HepG2 (cell line): ENCODE data around the gene INAFM1. TPM values are rescaled to one million over a fixed set of nuclear protein-coding genes. Genes with fewer than 3 reads are reported as not detected.

Source experiments
- CHCHD3 ChIP-seq: sonication (generic); formaldehyde crosslinking; IDR thresholded peaks from 2 replicates; pipeline ENCODE4 v1.8.0; 2022; ENCODE audit warnings: mild to moderate bottlenecking, missing genetic modification reagents, moderate library complexity
- FOXJ3 ChIP-seq: sonication (generic); formaldehyde crosslinking; IDR thresholded peaks from 2 replicates; pipeline ENCODE4 v1.4.0; 2020; ENCODE audit warnings: missing genetic modification reagents, mild to moderate bottlenecking, borderline replicate concordance
- FOXO1 ChIP-seq: sonication (generic); formaldehyde crosslinking; IDR thresholded peaks from 2 replicates; pipeline ENCODE4 v1.4.0; 2020; ENCODE audit warnings: missing genetic modification reagents
- HDAC2 ChIP-seq: sonication (generic); formaldehyde crosslinking; IDR thresholded peaks from 2 replicates; pipeline ENCODE4 v1.4.0; 2020; ENCODE audit warnings: missing genetic modification reagents
- MAZ ChIP-seq, 2 experiments: sonication (generic) in 1 of 2; formaldehyde crosslinking in 1 of 2; IDR thresholded peaks; 2 replicates each; pipeline versions ENCODE4 v1.5.0 to v1.6.1; 2012 to 2020; ENCODE audit warnings: low read depth in 2 of 2, mild to moderate bottlenecking in 2 of 2, borderline replicate concordance in 1 of 2, improper control_type of control experiment in 1 of 2, low read length in 1 of 2, missing genetic modification reagents in 1 of 2, moderate library complexity in 1 of 2
- MYC ChIP-seq: sonication (generic); formaldehyde crosslinking; IDR thresholded peaks from 2 replicates; pipeline ENCODE4 v1.9.0; 2021; ENCODE audit warnings: missing genetic modification reagents, borderline replicate concordance
- NFIC ChIP-seq: IDR thresholded peaks from 2 replicates; pipeline ENCODE4 v1.6.1; 2012; ENCODE audit warnings: mild to moderate bottlenecking, low read length, inconsistent platforms
- REPIN1 ChIP-seq: sonication (generic); formaldehyde crosslinking; IDR thresholded peaks from 2 replicates; pipeline ENCODE4 v1.8.0; 2022; ENCODE audit warnings: missing genetic modification reagents, low read depth, mild to moderate bottlenecking, borderline replicate concordance
- SKI ChIP-seq: fragments of 450-650 bp; IDR thresholded peaks from one replicate; pipeline ENCODE4 v1.6.1; 2018; ENCODE audit warnings: mild to moderate bottlenecking; ENCODE audit not compliant: partially characterized antibody
- SNRNP70 ChIP-seq: fragments of 200-400 bp; formaldehyde crosslinking; IDR thresholded peaks from 2 replicates; pipeline ENCODE4 v1.6.1; 2017; ENCODE audit warnings: mild to moderate bottlenecking, low read depth, low read length, moderate library complexity
- SP5 ChIP-seq: IDR thresholded peaks from 2 replicates; pipeline ENCODE4 v1.6.1; 2016; ENCODE audit warnings: low read depth, borderline replicate concordance
- SSRP1 ChIP-seq: IDR thresholded peaks from 2 replicates; pipeline ENCODE4 v1.6.1; 2016; ENCODE audit warnings: control low read depth
- YEATS2 ChIP-seq: sonication (generic); formaldehyde crosslinking; IDR thresholded peaks from 2 replicates; pipeline ENCODE4 v1.4.0; 2020; ENCODE audit warnings: missing genetic modification reagents, borderline replicate concordance
- ZBTB1 ChIP-seq: sonication (generic); formaldehyde crosslinking; IDR thresholded peaks from 2 replicates; pipeline ENCODE4 v1.4.0; 2020; ENCODE audit warnings: missing genetic modification reagents, borderline replicate concordance
- ZNF552 ChIP-seq: sonication (generic); formaldehyde crosslinking; IDR thresholded peaks from 2 replicates; pipeline ENCODE4 v1.9.0; 2022; ENCODE audit warnings: missing genetic modification reagents, mild to moderate bottlenecking, borderline replicate concordance
- polyA plus RNA-seq, 8 experiments: library from polyadenylated mRNA; depleted of rRNA in 3 of 8; stranded (reverse) in 7 of 8; unstranded in 1 of 8; fragments of >200 nt; fragmentation: Illumina TruSeq in 4 of 8; extraction: Trizol in 4 of 8; gene quantifications; 2 replicates each; pipeline versions ENCODE4 v1.2.1 to v1.2.3, GENCODE V29; 2011 to 2016; ENCODE audit warnings: low read depth in 4 of 8, missing spikeins in 1 of 8, mixed read lengths in 1 of 8; ENCODE audit not compliant: insufficient read depth in 1 of 8
- total RNA-seq, 5 experiments: library from RNA; depleted of rRNA; stranded (reverse); fragments of >200 nt; fragmentation: Illumina TruSeq; extraction: Trizol; gene quantifications; 2 replicates each; pipeline ENCODE4 v1.2.3, GENCODE V29; 2016; ENCODE audit warnings: low read depth in 1 of 5
- TF ChIP-seq, protein P1 (sequence below): sonication (generic); formaldehyde crosslinking; IDR thresholded peaks from 2 replicates; pipeline ENCODE4 v1.4.0; 2020; ENCODE audit warnings: missing genetic modification reagents
- TF ChIP-seq, protein P2 (sequence below): sonication (generic); formaldehyde crosslinking; IDR thresholded peaks from 2 replicates; pipeline ENCODE4 v1.4.0; 2020; ENCODE audit warnings: missing genetic modification reagents
- TF ChIP-seq, protein P3 (sequence below): IDR thresholded peaks from 2 replicates; pipeline ENCODE4 v1.6.1; 2012; ENCODE audit warnings: low read depth, low read length, improper control_type of control experiment
- TF ChIP-seq, protein P4 (sequence below): sonication (generic); formaldehyde crosslinking; IDR thresholded peaks from 2 replicates; pipeline ENCODE4 v1.4.0; 2020; ENCODE audit warnings: missing genetic modification reagents; ENCODE audit errors: not compliant biosample characterization
- TF ChIP-seq, protein P5 (sequence below): sonication (generic); IDR thresholded peaks from 2 replicates; pipeline ENCODE4 v1.6.1; 2016; ENCODE audit warnings: low read depth, borderline replicate concordance

The INAFM1 gene
- total and polyA plus RNA-seq, 2 of the 13 experiments (the other 11 are each of a cell fraction or from before 2014, with no cell fraction given), result 0.88 to 1.9 TPM

DNA sequence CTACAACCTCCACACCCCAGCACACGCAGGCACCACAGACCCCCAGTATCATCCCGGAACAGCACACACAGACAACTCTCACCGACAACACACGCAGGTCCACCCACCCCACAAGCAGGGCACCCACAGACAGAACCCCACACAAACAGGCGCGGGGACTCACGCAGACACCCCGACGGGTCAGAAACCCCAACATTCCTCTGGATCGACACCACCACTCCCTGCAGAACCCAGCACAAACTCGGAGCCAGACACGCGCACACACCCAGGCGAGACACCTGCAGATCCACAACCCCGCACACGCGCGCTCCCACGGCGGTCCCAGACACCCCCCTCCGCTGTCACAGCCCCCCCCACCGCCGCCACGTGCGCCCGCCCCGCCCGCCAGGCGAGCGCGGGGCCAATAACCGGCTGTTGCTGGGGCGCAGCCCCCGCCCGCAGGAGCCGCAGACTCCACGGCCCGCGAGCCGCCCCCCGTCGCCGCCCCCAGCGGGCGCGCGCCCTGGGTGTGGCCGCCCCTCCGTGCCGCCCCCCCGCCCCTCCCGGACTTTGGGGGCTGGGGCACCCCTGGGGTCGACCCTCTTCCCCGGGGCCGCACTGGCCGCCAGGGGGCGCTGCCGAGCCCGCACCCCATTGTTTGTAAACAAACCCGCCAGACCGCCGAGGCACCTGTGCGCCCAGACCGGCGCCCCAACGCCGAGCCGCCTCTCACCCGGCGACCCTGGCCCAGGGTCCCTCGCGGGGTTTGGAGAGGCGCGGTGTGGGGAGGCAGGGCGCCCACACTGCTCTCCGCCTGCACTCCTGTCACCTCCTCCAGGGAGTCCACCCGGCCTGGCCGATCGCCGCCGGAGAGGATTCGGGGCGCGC is 44.4 kb upstream of the INAFM1 start (continued):
- TF ChIP-seq, protein P1, sequence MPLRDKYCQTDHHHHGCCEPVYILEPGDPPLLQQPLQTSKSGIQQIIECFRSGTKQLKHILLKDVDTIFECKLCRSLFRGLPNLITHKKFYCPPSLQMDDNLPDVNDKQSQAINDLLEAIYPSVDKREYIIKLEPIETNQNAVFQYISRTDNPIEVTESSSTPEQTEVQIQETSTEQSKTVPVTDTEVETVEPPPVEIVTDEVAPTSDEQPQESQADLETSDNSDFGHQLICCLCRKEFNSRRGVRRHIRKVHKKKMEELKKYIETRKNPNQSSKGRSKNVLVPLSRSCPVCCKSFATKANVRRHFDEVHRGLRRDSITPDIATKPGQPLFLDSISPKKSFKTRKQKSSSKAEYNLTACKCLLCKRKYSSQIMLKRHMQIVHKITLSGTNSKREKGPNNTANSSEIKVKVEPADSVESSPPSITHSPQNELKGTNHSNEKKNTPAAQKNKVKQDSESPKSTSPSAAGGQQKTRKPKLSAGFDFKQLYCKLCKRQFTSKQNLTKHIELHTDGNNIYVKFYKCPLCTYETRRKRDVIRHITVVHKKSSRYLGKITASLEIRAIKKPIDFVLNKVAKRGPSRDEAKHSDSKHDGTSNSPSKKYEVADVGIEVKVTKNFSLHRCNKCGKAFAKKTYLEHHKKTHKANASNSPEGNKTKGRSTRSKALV (CRISPR knock-in tag), result no peak
- peak; percentile 15; the same call in 1 of the 2 replicates for TF ChIP-seq MYC (CRISPR knock-in tag)
- TF ChIP-seq HDAC2, result 0 out of 2 replicates have a peak, but pooled peaks have one; percentile 1
- TF ChIP-seq, protein P2, sequence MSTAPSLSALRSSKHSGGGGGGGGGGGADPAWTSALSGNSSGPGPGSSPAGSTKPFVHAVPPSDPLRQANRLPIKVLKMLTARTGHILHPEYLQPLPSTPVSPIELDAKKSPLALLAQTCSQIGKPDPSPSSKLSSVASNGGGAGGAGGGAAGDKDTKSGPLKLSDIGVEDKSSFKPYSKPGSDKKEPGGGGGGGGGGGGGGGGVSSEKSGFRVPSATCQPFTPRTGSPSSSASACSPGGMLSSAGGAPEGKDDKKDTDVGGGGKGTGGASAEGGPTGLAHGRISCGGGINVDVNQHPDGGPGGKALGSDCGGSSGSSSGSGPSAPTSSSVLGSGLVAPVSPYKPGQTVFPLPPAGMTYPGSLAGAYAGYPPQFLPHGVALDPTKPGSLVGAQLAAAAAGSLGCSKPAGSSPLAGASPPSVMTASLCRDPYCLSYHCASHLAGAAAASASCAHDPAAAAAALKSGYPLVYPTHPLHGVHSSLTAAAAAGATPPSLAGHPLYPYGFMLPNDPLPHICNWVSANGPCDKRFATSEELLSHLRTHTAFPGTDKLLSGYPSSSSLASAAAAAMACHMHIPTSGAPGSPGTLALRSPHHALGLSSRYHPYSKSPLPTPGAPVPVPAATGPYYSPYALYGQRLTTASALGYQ (CRISPR knock-in tag), result no peak
- no peak for TF ChIP-seq SP5 (CRISPR knock-in tag)
- TF ChIP-seq YEATS2 (CRISPR knock-in tag), result no peak
- TF ChIP-seq FOXJ3 (CRISPR knock-in tag), result no peak
- TF ChIP-seq SKI, result peak; percentile 19
- no peak for TF ChIP-seq MAZ (IDR thresholded peaks at IDR 0.05; ENCODE audit: borderline replicate concordance, low read depth, low read length)
- peak; percentile 35; the same call in 1 of the 2 replicates for TF ChIP-seq MAZ (CRISPR knock-in tag; IDR thresholded peaks at IDR 0.05; ENCODE audit: low read depth)
- TF ChIP-seq ZBTB1 (CRISPR knock-in tag), result no peak
- TF ChIP-seq SNRNP70, result no peak
- TF ChIP-seq SSRP1 (CRISPR knock-in tag), result no peak
- TF ChIP-seq FOXO1 (CRISPR knock-in tag), result peak; percentile 76
- no peak for TF ChIP-seq CHCHD3 (CRISPR knock-in tag)
- TF ChIP-seq, protein P3, sequence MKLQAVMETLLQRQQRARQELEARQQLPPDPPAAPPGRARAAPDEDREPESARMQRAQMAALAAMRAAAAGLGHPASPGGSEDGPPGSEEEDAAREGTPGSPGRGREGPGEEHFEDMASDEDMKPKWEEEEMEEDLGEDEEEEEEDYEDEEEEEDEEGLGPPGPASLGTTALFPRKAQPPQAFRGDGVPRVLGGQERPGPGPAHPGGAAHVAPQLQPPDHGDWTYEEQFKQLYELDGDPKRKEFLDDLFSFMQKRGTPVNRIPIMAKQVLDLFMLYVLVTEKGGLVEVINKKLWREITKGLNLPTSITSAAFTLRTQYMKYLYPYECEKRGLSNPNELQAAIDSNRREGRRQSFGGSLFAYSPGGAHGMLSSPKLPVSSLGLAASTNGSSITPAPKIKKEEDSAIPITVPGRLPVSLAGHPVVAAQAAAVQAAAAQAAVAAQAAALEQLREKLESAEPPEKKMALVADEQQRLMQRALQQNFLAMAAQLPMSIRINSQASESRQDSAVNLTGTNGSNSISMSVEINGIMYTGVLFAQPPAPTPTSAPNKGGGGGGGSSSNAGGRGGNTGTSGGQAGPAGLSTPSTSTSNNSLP, result no peak
- TF ChIP-seq, protein P4, sequence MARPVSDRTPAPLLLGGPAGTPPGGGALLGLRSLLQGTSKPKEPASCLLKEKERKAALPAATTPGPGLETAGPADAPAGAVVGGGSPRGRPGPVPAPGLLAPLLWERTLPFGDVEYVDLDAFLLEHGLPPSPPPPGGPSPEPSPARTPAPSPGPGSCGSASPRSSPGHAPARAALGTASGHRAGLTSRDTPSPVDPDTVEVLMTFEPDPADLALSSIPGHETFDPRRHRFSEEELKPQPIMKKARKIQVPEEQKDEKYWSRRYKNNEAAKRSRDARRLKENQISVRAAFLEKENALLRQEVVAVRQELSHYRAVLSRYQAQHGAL (CRISPR knock-in tag), result no peak
- TF ChIP-seq, protein P5, sequence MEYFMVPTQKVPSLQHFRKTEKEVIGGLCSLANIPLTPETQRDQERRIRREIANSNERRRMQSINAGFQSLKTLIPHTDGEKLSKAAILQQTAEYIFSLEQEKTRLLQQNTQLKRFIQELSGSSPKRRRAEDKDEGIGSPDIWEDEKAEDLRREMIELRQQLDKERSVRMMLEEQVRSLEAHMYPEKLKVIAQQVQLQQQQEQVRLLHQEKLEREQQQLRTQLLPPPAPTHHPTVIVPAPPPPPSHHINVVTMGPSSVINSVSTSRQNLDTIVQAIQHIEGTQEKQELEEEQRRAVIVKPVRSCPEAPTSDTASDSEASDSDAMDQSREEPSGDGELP, result no peak
- 0 out of 2 replicates have a peak, but pooled peaks have one; percentile 35 for TF ChIP-seq ZNF552 (CRISPR knock-in tag)
- no peak for TF ChIP-seq NFIC
- no peak for TF ChIP-seq REPIN1
